Panc1 (cell line): Measurements from ENCODE around the gene HTRA3.

Experiments
- POLR2AphosphoS5 ChIP-seq: IDR thresholded peaks from 2 replicates; pipeline ENCODE4 v1.6.1; 2012; ENCODE audit warnings: mild to moderate bottlenecking, low read depth, low read length, moderate library complexity
- SIN3A ChIP-seq: IDR thresholded peaks from 2 replicates; pipeline ENCODE4 v1.6.1; 2012; ENCODE audit warnings: low read depth, mild to moderate bottlenecking, low read length, moderate library complexity, borderline replicate concordance; ENCODE audit not compliant: insufficient read depth
- TF ChIP-seq, protein P1 (sequence below): fragments of 450-650 bp; IDR thresholded peaks from 2 replicates; pipeline ENCODE4 v1.5.1; 2017; ENCODE audit warnings: mild to moderate bottlenecking
- TF ChIP-seq, protein P2 (sequence below), 2 experiments: IDR thresholded peaks; 2 replicates each; pipeline ENCODE4 v1.6.1; 2011 to 2012; ENCODE audit warnings: low read depth in 2 of 2, control low read depth in 1 of 2, low read length in 1 of 2, mild to moderate bottlenecking in 1 of 2, moderate library complexity in 1 of 2; ENCODE audit not compliant: insufficient read depth in 1 of 2

GRCh38 chr4:8266088-8266487 lies 3.5 kb upstream of the HTRA3 start:
- TF ChIP-seq, protein P1, sequence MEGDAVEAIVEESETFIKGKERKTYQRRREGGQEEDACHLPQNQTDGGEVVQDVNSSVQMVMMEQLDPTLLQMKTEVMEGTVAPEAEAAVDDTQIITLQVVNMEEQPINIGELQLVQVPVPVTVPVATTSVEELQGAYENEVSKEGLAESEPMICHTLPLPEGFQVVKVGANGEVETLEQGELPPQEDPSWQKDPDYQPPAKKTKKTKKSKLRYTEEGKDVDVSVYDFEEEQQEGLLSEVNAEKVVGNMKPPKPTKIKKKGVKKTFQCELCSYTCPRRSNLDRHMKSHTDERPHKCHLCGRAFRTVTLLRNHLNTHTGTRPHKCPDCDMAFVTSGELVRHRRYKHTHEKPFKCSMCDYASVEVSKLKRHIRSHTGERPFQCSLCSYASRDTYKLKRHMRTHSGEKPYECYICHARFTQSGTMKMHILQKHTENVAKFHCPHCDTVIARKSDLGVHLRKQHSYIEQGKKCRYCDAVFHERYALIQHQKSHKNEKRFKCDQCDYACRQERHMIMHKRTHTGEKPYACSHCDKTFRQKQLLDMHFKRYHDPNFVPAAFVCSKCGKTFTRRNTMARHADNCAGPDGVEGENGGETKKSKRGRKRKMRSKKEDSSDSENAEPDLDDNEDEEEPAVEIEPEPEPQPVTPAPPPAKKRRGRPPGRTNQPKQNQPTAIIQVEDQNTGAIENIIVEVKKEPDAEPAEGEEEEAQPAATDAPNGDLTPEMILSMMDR = no peak
- TF ChIP-seq POLR2AphosphoS5 (no peak), SIN3A (no peak)
- TF ChIP-seq, protein P2, sequence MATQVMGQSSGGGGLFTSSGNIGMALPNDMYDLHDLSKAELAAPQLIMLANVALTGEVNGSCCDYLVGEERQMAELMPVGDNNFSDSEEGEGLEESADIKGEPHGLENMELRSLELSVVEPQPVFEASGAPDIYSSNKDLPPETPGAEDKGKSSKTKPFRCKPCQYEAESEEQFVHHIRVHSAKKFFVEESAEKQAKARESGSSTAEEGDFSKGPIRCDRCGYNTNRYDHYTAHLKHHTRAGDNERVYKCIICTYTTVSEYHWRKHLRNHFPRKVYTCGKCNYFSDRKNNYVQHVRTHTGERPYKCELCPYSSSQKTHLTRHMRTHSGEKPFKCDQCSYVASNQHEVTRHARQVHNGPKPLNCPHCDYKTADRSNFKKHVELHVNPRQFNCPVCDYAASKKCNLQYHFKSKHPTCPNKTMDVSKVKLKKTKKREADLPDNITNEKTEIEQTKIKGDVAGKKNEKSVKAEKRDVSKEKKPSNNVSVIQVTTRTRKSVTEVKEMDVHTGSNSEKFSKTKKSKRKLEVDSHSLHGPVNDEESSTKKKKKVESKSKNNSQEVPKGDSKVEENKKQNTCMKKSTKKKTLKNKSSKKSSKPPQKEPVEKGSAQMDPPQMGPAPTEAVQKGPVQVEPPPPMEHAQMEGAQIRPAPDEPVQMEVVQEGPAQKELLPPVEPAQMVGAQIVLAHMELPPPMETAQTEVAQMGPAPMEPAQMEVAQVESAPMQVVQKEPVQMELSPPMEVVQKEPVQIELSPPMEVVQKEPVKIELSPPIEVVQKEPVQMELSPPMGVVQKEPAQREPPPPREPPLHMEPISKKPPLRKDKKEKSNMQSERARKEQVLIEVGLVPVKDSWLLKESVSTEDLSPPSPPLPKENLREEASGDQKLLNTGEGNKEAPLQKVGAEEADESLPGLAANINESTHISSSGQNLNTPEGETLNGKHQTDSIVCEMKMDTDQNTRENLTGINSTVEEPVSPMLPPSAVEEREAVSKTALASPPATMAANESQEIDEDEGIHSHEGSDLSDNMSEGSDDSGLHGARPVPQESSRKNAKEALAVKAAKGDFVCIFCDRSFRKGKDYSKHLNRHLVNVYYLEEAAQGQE (IDR thresholded peaks at IDR 0.05; ENCODE audit: insufficient read depth in 1 of 2, low read depth in 2 of 2, low read length in 1 of 2) = no peak
